ENCODE data around the gene AQR. TPM values are rescaled to one million over a fixed set of nuclear protein-coding genes. Genes with fewer than 3 reads are reported as not detected.

AQR gene
- total and polyA plus RNA-seq, 2 of the 13 experiments (the other 11 are each of a cell fraction or from before 2014, with no cell fraction given), result 18.7 to 31.3 TPM

DNA sequence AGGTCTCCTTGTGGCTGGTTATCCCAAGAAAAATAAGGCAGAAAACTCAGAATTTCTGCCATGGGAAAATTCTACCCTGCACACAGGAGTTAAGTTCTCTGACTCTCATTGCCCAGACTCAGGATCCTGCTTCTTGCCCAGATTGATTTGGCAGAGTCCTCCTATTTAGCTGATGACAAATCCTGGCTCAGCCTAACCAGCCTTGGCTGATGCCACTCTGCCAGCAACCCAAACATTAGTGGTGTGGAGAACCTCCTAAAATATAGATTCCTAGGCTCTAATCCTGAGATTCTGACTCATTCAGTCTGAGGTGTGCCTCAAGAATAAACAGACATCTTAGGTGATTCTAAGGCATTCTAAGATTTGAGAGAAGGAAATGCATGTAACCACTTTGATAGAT lies 113.6 kb downstream of the AQR start (continued):
- TF ChIP-seq, protein P1, sequence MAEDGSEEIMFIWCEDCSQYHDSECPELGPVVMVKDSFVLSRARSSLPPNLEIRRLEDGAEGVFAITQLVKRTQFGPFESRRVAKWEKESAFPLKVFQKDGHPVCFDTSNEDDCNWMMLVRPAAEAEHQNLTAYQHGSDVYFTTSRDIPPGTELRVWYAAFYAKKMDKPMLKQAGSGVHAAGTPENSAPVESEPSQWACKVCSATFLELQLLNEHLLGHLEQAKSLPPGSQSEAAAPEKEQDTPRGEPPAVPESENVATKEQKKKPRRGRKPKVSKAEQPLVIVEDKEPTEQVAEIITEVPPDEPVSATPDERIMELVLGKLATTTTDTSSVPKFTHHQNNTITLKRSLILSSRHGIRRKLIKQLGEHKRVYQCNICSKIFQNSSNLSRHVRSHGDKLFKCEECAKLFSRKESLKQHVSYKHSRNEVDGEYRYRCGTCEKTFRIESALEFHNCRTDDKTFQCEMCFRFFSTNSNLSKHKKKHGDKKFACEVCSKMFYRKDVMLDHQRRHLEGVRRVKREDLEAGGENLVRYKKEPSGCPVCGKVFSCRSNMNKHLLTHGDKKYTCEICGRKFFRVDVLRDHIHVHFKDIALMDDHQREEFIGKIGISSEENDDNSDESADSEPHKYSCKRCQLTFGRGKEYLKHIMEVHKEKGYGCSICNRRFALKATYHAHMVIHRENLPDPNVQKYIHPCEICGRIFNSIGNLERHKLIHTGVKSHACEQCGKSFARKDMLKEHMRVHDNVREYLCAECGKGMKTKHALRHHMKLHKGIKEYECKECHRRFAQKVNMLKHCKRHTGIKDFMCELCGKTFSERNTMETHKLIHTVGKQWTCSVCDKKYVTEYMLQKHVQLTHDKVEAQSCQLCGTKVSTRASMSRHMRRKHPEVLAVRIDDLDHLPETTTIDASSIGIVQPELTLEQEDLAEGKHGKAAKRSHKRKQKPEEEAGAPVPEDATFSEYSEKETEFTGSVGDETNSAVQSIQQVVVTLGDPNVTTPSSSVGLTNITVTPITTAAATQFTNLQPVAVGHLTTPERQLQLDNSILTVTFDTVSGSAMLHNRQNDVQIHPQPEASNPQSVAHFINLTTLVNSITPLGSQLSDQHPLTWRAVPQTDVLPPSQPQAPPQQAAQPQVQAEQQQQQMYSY (CRISPR knock-in tag; IDR thresholded peaks at IDR 0.05), result no peak
- TF ChIP-seq SNAI1 (CRISPR knock-in tag; IDR thresholded peaks at IDR 0.05; ENCODE audit: borderline replicate concordance), result no peak
- TF ChIP-seq, protein P2, sequence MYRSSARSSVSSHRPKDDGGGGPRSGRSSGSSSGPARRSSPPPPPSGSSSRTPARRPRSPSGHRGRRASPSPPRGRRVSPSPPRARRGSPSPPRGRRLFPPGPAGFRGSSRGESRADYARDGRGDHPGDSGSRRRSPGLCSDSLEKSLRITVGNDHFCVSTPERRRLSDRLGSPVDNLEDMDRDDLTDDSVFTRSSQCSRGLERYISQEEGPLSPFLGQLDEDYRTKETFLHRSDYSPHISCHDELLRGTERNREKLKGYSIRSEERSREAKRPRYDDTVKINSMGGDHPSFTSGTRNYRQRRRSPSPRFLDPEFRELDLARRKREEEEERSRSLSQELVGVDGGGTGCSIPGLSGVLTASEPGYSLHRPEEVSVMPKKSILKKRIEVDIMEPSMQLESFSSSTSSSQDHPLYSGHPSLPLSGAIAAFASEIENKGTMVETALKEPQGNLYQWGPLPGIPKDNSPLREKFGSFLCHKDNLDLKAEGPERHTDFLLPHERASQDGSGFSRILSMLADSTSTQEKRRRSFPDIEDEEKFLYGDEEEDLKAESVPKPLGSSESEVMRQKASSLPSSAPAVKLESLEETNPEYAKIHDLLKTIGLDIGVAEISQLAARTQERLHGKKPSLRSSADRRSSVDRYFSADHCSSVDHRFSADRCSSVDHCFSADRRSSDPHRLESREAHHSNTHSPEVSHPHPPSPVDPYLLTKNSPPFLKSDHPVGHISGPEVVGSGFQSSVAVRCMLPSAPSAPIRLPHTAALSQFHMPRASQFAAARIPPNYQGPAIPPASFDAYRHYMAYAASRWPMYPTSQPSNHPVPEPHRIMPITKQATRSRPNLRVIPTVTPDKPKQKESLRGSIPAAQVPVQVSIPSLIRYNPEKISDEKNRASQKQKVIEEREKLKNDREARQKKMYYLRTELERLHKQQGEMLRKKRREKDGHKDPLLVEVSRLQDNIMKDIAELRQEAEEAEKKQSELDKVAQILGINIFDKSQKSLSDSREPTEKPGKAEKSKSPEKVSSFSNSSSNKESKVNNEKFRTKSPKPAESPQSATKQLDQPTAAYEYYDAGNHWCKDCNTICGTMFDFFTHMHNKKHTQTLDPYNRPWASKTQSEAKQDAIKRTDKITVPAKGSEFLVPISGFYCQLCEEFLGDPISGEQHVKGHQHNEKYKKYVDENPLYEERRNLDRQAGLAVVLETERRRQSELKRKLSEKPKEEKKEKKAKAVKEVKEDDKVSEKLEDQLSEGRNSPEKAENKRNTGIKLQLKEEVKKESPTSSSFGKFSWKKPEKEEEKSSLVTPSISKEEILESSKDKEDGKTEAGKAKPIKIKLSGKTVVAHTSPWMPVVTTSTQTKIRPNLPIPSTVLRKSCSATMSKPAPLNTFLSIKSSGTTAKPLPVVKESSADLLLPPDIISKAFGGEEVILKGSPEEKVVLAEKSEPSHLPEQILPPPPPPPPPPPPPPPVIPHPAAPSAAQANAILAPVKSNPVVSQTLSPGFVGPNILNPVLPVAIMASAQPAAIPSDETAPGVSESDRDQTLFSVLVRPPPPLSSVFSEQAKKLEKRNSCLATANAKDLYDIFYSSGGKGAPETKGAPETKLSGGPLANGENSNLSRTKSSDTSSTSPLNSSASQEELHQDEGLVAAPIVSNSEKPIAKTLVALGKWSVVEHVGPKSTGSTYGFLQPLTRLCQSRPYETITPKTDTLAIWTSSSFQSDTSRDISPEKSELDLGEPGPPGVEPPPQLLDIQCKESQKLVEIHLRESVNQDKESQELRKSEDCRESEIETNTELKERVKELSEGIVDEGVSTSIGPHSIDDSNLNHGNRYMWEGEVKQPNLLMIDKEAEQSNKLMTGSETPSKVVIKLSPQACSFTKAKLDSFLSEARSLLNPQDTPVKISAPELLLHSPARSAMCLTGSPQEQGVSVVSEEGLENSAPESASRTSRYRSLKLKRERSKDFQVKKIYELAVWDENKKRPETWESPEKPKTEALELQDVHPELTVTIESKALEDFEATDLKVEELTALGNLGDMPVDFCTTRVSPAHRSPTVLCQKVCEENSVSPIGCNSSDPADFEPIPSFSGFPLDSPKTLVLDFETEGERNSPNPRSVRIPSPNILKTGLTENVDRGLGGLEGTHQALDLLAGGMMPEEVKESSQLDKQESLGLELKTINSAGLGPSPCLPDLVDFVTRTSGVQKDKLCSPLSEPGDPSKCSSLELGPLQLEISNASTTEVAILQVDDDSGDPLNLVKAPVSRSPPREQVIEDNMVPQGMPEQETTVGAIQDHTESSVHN (CRISPR knock-in tag; IDR thresholded peaks at IDR 0.05), result no peak
- TF ChIP-seq NCOR1 (IDR thresholded peaks at IDR 0.05; ENCODE audit: borderline replicate concordance, low read length), result no peak
- no peak for TF ChIP-seq ZNF225 (CRISPR knock-in tag; IDR thresholded peaks at IDR 0.05)
- no peak for TF ChIP-seq ZNF12 (CRISPR knock-in tag; IDR thresholded peaks at IDR 0.05)
- TF ChIP-seq ZNF331 (CRISPR knock-in tag; IDR thresholded peaks at IDR 0.05), result no peak
- no peak for TF ChIP-seq FOXA3 (CRISPR knock-in tag; IDR thresholded peaks at IDR 0.05)
- TF ChIP-seq ZNF577 (CRISPR knock-in tag; IDR thresholded peaks at IDR 0.05; ENCODE audit: borderline replicate concordance, low read depth), result no peak
- TF ChIP-seq, protein P3, sequence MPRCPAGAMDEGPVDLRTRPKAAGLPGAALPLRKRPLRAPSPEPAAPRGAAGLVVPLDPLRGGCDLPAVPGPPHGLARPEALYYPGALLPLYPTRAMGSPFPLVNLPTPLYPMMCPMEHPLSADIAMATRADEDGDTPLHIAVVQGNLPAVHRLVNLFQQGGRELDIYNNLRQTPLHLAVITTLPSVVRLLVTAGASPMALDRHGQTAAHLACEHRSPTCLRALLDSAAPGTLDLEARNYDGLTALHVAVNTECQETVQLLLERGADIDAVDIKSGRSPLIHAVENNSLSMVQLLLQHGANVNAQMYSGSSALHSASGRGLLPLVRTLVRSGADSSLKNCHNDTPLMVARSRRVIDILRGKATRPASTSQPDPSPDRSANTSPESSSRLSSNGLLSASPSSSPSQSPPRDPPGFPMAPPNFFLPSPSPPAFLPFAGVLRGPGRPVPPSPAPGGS (CRISPR knock-in tag; IDR thresholded peaks at IDR 0.05), result no peak
- no peak for TF ChIP-seq ZNF337 (CRISPR knock-in tag; IDR thresholded peaks at IDR 0.05; ENCODE audit: borderline replicate concordance, low read depth)
- no peak for TF ChIP-seq ZNF567 (CRISPR knock-in tag; IDR thresholded peaks at IDR 0.05; ENCODE audit: borderline replicate concordance)
- TF ChIP-seq MEIS1 (CRISPR knock-in tag; IDR thresholded peaks at IDR 0.05; ENCODE audit: borderline replicate concordance), result no peak
- no peak for TF ChIP-seq PTBP1 (IDR thresholded peaks at IDR 0.05; ENCODE audit: low read depth, low read length, poor library complexity, severe bottlenecking)
